WTC11 (cell line): Measurements from ENCODE around the gene C1orf115. TPM values are rescaled to one million over a fixed set of nuclear protein-coding genes. Genes with fewer than 3 reads are reported as not detected.

Experiments used
- ATAC-seq: fragments of 200-7000 bp; cut with Tn5 transposase; 2 replicates; pipeline ENCODE4 v1.10.0; 2021; ENCODE audit warnings: mild to moderate bottlenecking, moderate library complexity
- CTCF ChIA-PET: fragments of 300-600 bp; sonication (Branson Sonifier 250); formaldehyde crosslinking; loops from one replicate; lab custom pipeline; 2021; ENCODE audit warnings: antibody characterized with exemption; lab: Charles Lee
- POLR2A ChIA-PET: fragments of 350-600 bp; sonication (Branson Sonifier 250); formaldehyde crosslinking; loops from one replicate; lab custom pipeline; 2021; ENCODE audit warnings: antibody characterized with exemption; lab: Charles Lee
- DNase-seq: peaks from one replicate; pipeline ENCODE4 v3.0.0; 2021; ENCODE audit warnings: low spot score
- H3K27ac Mint-ChIP-seq: 2 replicates; pipeline ENCODE4 v1.8.0; 2021; ENCODE audit warnings: mixed read lengths
- H3K27me3 Mint-ChIP-seq: 2 replicates; pipeline ENCODE4 v1.8.0; 2021; ENCODE audit warnings: low read depth, mild to moderate bottlenecking, moderate library complexity, mixed read lengths
- H3K36me3 Mint-ChIP-seq: 2 replicates; pipeline ENCODE4 v1.8.0; 2021; ENCODE audit warnings: mixed read lengths
- H3K4me1 Mint-ChIP-seq: 2 replicates; pipeline ENCODE4 v1.8.0; 2022; ENCODE audit warnings: mixed read lengths
- H3K4me3 Mint-ChIP-seq: 2 replicates; pipeline ENCODE4 v1.8.0; 2021; ENCODE audit warnings: mild to moderate bottlenecking, moderate library complexity, mixed read lengths
- H3K9me3 Mint-ChIP-seq: 2 replicates; pipeline ENCODE4 v1.8.0; 2021; ENCODE audit warnings: mixed read lengths
- ATF2 ChIP-seq: sonication (generic); formaldehyde crosslinking; IDR thresholded peaks from 2 replicates; pipeline ENCODE4 v1.8.1; 2022; ENCODE audit warnings: low read depth, missing genetic modification reagents, borderline replicate concordance
- ESRRA ChIP-seq: sonication (generic); formaldehyde crosslinking; IDR thresholded peaks from 2 replicates; pipeline ENCODE4 v1.8.1; 2022; ENCODE audit warnings: mild to moderate bottlenecking, missing genetic modification reagents, borderline replicate concordance
- FOXK1 ChIP-seq: sonication (generic); formaldehyde crosslinking; IDR thresholded peaks from 2 replicates; pipeline ENCODE4 v1.8.0; 2022; ENCODE audit warnings: mild to moderate bottlenecking, moderate library complexity, missing genetic modification reagents
- IRF2 ChIP-seq: sonication (generic); formaldehyde crosslinking; IDR thresholded peaks from 2 replicates; pipeline ENCODE4 v1.8.0; 2022; ENCODE audit warnings: low read depth, missing genetic modification reagents, borderline replicate concordance
- JUN ChIP-seq: sonication (generic); formaldehyde crosslinking; IDR thresholded peaks from 2 replicates; pipeline ENCODE4 v1.8.0; 2023; ENCODE audit warnings: mild to moderate bottlenecking, missing genetic modification reagents
- KAT7 ChIP-seq: sonication (generic); formaldehyde crosslinking; IDR thresholded peaks from 2 replicates; pipeline ENCODE4 v1.8.1; 2023; ENCODE audit warnings: missing genetic modification reagents, mild to moderate bottlenecking, borderline replicate concordance
- MLX ChIP-seq: sonication (generic); formaldehyde crosslinking; IDR thresholded peaks from 2 replicates; pipeline ENCODE4 v1.8.1; 2023; ENCODE audit warnings: mild to moderate bottlenecking, missing genetic modification reagents, moderate library complexity
- MYBL2 ChIP-seq: sonication (generic); formaldehyde crosslinking; IDR thresholded peaks from 2 replicates; pipeline ENCODE4 v1.8.1; 2023; ENCODE audit warnings: mild to moderate bottlenecking, moderate library complexity, missing genetic modification reagents
- NR3C1 ChIP-seq: sonication (generic); formaldehyde crosslinking; conservative IDR thresholded peaks from 2 replicates; pipeline ENCODE4 v1.8.1; 2023; ENCODE audit warnings: low read depth, mild to moderate bottlenecking, missing genetic modification reagents
- SMAD4 ChIP-seq: sonication (generic); formaldehyde crosslinking; IDR thresholded peaks from 2 replicates; pipeline ENCODE4 v1.8.0; 2022; ENCODE audit warnings: mild to moderate bottlenecking, missing genetic modification reagents
- TP53 ChIP-seq: sonication (generic); formaldehyde crosslinking; IDR thresholded peaks from 2 replicates; pipeline ENCODE4 v1.8.1; 2023; ENCODE audit warnings: mild to moderate bottlenecking, missing genetic modification reagents
- ZBTB21 ChIP-seq: sonication (generic); formaldehyde crosslinking; IDR thresholded peaks from 2 replicates; pipeline ENCODE4 v1.8.1; 2023; ENCODE audit warnings: mild to moderate bottlenecking, missing genetic modification reagents, borderline replicate concordance
- ZBTB43 ChIP-seq: sonication (generic); formaldehyde crosslinking; IDR thresholded peaks from 2 replicates; pipeline ENCODE4 v1.8.1; 2023; ENCODE audit warnings: mild to moderate bottlenecking, missing genetic modification reagents
- ZNF121 ChIP-seq: sonication (generic); formaldehyde crosslinking; IDR thresholded peaks from 2 replicates; pipeline ENCODE4 v1.8.0; 2023; ENCODE audit warnings: missing genetic modification reagents
- ZNF232 ChIP-seq: sonication (generic); formaldehyde crosslinking; IDR thresholded peaks from 2 replicates; pipeline ENCODE4 v1.8.0; 2022; ENCODE audit warnings: mild to moderate bottlenecking, missing genetic modification reagents
- ZNF532 ChIP-seq: fragments of 250-450 bp; sonication (Bioruptor Pico); IDR thresholded peaks from 2 replicates; pipeline ENCODE4 v1.9.0; 2021; ENCODE audit warnings: mild to moderate bottlenecking, borderline replicate concordance
- ZSCAN18 ChIP-seq: fragments of 250-450 bp; sonication (Bioruptor Pico); IDR thresholded peaks from 2 replicates; pipeline ENCODE4 v2.1.2; 2022; ENCODE audit warnings: mild to moderate bottlenecking, moderate library complexity
- total RNA-seq: library from RNA; stranded (reverse); gene quantifications from 3 replicates; pipeline ENCODE4 v1.2.3, GENCODE V29; 2021
- TF ChIP-seq, protein P1 (sequence below): sonication (generic); formaldehyde crosslinking; IDR thresholded peaks from 2 replicates; pipeline ENCODE4 v1.8.1; 2023; ENCODE audit warnings: mild to moderate bottlenecking, moderate library complexity, missing genetic modification reagents
- TF ChIP-seq, protein P2 (sequence below): sonication (generic); formaldehyde crosslinking; IDR thresholded peaks from 2 replicates; pipeline ENCODE4 v1.8.1; 2022; ENCODE audit warnings: mild to moderate bottlenecking, moderate library complexity, missing genetic modification reagents
- TF ChIP-seq, protein P3 (sequence below): sonication (generic); formaldehyde crosslinking; IDR thresholded peaks from 2 replicates; pipeline ENCODE4 v1.8.0; 2023; ENCODE audit warnings: mild to moderate bottlenecking, missing genetic modification reagents

The C1orf115 gene
- total RNA-seq, 1 experiment from 2014 or later, result 10.0 TPM

- Mint-ChIP-seq H3K4me3 (peak within 1 kb of the TSS; percentile 88), H3K27ac (peak within 1 kb of the TSS; percentile 91), H3K36me3 (no peaks in the 10 kb centered on the region), H3K4me1 (peaks cover 49% of the 10 kb centered on the region), H3K9me3 (no peaks in the 10 kb centered on the region), H3K27me3 (peaks cover 43% of the 10 kb centered on the region)
- ChIA-PET POLR2A (interaction anchor here (0.6 to 2.9 kb wide), 10 partner anchors 14 to 827 kb away, joined by 3 to 22 read pairs (median 3); partner anchors contain the start of genes MTARC1 and RAB3GAP2), CTCF (interaction anchor here (0.8 to 3.5 kb wide), 10 partner anchors 9 to 62 kb away, joined by 3 to 64 read pairs (median 4); partner anchors contain the start of genes C1orf115 and MTARC1)
- peak; percentile 92 for ATAC-seq
- peak; percentile 81 for DNase-seq
- peak; percentile 56; the same call in 1 of the 2 replicates for TF ChIP-seq MLX (CRISPR knock-in tag)
- TF ChIP-seq JUN (CRISPR knock-in tag), result peak; percentile 79; the same call in 1 of the 2 replicates
- TF ChIP-seq NR3C1, result no peak
- no peak; the same call in 1 of the 2 replicates for TF ChIP-seq TP53 (CRISPR knock-in tag)
- 0 out of 2 replicates have a peak, but pooled peaks have one; percentile 31 for TF ChIP-seq ZBTB21
- no peak for TF ChIP-seq MYBL2
- no peak; the same call in none of the 2 replicates for TF ChIP-seq FOXK1
- TF ChIP-seq ESRRA (CRISPR knock-in tag), result 0 out of 2 replicates have a peak, but pooled peaks have one; percentile 44
- TF ChIP-seq ZNF532, result no peak
- no peak for TF ChIP-seq ZSCAN18 (CRISPR knock-in tag)
- no peak for TF ChIP-seq IRF2 (CRISPR knock-in tag)
- TF ChIP-seq SMAD4 (CRISPR knock-in tag), result peak; percentile 68; the same call in 1 of the 2 replicates
- no peak for TF ChIP-seq ZBTB43
- TF ChIP-seq, protein P1, sequence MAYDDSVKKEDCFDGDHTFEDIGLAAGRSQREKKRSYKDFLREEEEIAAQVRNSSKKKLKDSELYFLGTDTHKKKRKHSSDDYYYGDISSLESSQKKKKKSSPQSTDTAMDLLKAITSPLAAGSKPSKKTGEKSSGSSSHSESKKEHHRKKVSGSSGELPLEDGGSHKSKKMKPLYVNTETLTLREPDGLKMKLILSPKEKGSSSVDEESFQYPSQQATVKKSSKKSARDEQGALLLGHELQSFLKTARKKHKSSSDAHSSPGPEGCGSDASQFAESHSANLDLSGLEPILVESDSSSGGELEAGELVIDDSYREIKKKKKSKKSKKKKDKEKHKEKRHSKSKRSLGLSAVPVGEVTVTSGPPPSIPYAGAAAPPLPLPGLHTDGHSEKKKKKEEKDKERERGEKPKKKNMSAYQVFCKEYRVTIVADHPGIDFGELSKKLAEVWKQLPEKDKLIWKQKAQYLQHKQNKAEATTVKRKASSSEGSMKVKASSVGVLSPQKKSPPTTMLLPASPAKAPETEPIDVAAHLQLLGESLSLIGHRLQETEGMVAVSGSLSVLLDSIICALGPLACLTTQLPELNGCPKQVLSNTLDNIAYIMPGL, result peak; percentile 64
- peak; percentile 89; the same call in 1 of the 2 replicates for TF ChIP-seq ZNF232
- TF ChIP-seq, protein P2, sequence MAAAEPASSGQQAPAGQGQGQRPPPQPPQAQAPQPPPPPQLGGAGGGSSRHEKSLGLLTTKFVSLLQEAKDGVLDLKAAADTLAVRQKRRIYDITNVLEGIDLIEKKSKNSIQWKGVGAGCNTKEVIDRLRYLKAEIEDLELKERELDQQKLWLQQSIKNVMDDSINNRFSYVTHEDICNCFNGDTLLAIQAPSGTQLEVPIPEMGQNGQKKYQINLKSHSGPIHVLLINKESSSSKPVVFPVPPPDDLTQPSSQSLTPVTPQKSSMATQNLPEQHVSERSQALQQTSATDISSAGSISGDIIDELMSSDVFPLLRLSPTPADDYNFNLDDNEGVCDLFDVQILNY, result peak; percentile 86; the same call in 1 of the 2 replicates
- TF ChIP-seq ZNF121 (CRISPR knock-in tag), result peak; percentile 49; the same call in 1 of the 2 replicates
- no peak for TF ChIP-seq ATF2 (CRISPR knock-in tag)
- TF ChIP-seq KAT7 (CRISPR knock-in tag), result peak; percentile 44; the same call in 1 of the 2 replicates
- TF ChIP-seq, protein P3, sequence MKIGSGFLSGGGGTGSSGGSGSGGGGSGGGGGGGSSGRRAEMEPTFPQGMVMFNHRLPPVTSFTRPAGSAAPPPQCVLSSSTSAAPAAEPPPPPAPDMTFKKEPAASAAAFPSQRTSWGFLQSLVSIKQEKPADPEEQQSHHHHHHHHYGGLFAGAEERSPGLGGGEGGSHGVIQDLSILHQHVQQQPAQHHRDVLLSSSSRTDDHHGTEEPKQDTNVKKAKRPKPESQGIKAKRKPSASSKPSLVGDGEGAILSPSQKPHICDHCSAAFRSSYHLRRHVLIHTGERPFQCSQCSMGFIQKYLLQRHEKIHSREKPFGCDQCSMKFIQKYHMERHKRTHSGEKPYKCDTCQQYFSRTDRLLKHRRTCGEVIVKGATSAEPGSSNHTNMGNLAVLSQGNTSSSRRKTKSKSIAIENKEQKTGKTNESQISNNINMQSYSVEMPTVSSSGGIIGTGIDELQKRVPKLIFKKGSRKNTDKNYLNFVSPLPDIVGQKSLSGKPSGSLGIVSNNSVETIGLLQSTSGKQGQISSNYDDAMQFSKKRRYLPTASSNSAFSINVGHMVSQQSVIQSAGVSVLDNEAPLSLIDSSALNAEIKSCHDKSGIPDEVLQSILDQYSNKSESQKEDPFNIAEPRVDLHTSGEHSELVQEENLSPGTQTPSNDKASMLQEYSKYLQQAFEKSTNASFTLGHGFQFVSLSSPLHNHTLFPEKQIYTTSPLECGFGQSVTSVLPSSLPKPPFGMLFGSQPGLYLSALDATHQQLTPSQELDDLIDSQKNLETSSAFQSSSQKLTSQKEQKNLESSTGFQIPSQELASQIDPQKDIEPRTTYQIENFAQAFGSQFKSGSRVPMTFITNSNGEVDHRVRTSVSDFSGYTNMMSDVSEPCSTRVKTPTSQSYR (CRISPR knock-in tag), result no peak
Observed at GRCh38 chr1:220748089-220748934, 58.1 kb downstream of the C1orf115 start, which contains the start of gene MTARC2. TSS of gene MTARC2 (plus strand) at chr1:220748322. CDS start at chr1:220748532, 210 bp downstream.
